Duodenal mucosa (tissue), 2 donors: ENCODE measurements around the gene RGS9BP.

Experiments
- H3K27ac ChIP-seq: one replicate; pipeline ENCODE4 v1.7.0; 2013; ENCODE audit warnings: low read depth, low read length
- H3K27me3 ChIP-seq, 2 donors: one replicate each; pipeline ENCODE4 v1.7.0; 2013; ENCODE audit warnings: low read length in 2 of 2, control low read depth in 1 of 2; ENCODE audit not compliant: insufficient read depth in 2 of 2, control insufficient read depth in 1 of 2
- H3K36me3 ChIP-seq, 2 donors: one replicate each; pipeline ENCODE4 v1.7.0; 2013; ENCODE audit warnings: low read length in 2 of 2, control low read depth in 1 of 2; ENCODE audit not compliant: insufficient read depth in 2 of 2, control insufficient read depth in 1 of 2
- H3K4me1 ChIP-seq, 2 donors: one replicate each; pipeline ENCODE4 v1.7.0; 2013; ENCODE audit warnings: low read length in 2 of 2, control low read depth in 1 of 2; ENCODE audit not compliant: insufficient read depth in 2 of 2, control insufficient read depth in 1 of 2
- H3K4me3 ChIP-seq, 2 donors: one replicate each; pipeline ENCODE4 v1.7.0; 2013; ENCODE audit warnings: low read length in 2 of 2, low read depth in 1 of 2
- H3K9ac ChIP-seq, 2 donors: one replicate each; pipeline ENCODE4 v1.7.0; 2013; ENCODE audit warnings: low read length in 2 of 2, low read depth in 1 of 2
- H3K9me3 ChIP-seq, 2 donors: one replicate each; pipeline ENCODE4 v1.7.0; 2013; ENCODE audit warnings: low read length in 2 of 2, control low read depth in 1 of 2; ENCODE audit not compliant: control insufficient read depth in 1 of 2

The RGS9BP gene

DNA sequence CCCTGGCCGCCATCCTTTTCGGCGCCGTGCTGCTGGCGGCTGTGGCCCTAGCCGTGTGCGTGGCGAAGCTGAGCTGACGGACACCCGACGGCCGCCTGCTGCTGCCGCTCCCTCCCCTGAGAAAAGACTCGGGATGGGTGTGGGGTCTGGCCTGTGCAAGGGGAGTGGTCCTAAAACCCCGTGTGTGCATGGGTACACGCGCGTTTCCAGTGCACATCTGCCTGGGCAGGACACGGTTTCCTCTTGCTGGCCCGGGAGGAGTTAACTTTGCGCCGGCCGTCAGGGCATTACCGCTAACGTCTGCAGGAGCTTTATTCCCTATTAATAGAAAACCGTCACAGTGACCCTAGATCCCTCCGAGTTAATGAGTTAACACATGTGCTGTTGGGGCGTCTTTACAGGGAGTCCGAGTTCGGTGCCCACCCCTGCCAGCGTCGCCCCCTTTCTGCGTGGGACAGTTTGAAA is 1.3 kb downstream of the RGS9BP start:
- Histone ChIP-seq H3K27me3 (peaks cover 14 to 16% of the 10 kb centered on the region in 2 donors), H3K4me1 (peaks cover 7 to 35% of the 10 kb centered on the region in 2 donors), H3K27ac (no peak overlapping the region), H3K9ac (no peak overlapping the region), H3K9me3 (no peaks in the 10 kb centered on the region), H3K4me3 (no peak overlapping the region), H3K36me3 (no peaks in the 10 kb centered on the region)

DNA sequence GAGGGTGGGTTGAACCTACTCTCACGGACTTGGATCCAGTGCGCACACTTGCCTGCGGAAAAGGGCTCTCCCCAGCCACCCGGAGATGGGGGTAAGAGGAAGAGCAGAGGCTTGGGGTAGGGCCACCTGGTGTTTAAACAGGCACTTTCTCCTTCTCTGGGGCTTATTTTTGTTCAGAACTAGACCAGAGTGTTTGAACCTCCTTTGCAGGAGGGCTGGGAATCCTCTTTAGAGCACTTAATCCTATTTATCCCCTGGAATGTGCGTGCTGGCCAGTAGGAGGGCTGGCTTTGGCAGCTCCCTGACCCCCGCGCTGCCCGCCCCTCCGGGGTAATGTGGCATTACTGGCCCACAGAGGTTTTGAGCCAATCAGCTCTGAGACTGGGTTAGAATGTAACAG is 2.0 kb downstream of the RGS9BP start:
- Histone ChIP-seq H3K36me3 (no peaks in the 10 kb centered on the region), H3K4me1 (peaks cover 6 to 32% of the 10 kb centered on the region in 2 donors), H3K27me3 (peaks cover 14 to 16% of the 10 kb centered on the region in 2 donors), H3K4me3 (no peak overlapping the region), H3K27ac (no peak overlapping the region), H3K9me3 (no peaks in the 10 kb centered on the region), H3K9ac (no peak overlapping the region)

DNA sequence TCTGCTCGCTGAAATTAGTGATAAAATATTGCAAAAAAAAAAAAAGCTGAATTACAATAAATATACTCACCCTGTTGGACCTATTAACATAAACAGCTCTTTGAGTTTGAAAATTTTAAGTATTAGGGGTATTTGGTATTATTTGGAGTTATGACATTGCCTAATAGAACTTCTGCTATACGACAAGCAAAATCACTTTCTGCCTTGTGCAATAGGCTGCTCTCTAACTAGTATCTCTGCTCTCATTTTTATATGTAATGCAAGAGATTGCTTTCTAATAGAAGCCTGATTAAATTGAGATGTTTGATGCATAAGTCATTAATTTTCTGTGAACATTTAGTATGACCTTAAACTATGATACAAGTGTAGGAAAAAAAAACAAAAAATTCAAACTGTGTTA is 5.3 kb downstream of the RGS9BP start:
- Histone ChIP-seq H3K27me3 (peaks cover 13 to 16% of the 10 kb centered on the region in 2 donors), H3K36me3 (no peaks in the 10 kb centered on the region), H3K4me1 (peaks cover 0 to 11% of the 10 kb centered on the region in 2 donors), H3K27ac (no peak overlapping the region), H3K4me3 (no peak overlapping the region), H3K9ac (no peak overlapping the region), H3K9me3 (no peaks in the 10 kb centered on the region)

DNA sequence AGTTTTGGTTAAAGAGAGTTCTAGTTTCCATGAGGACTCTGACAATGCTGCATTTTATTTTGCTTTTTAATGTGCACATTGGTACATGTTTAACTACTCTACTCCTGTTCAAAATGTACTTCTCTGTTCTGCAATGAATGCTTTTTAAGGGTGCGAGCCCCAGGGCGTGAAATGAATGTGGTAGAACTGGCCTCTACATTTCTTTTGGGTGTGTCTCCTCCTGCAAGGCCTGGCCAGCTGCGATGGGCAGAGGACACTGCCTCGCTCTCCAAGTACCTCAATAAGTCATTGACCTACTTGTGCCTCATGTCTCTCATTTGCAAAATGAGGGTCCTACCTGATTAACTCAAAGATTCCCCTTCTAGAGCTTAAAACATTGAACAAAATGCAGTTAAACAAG is 6.7 kb downstream of the RGS9BP start:
- H3K36me3 ChIP-seq = no peaks in the 10 kb centered on the region
- no peak overlapping the region for H3K4me3 ChIP-seq
- H3K9ac ChIP-seq = no peak overlapping the region
- no peaks in the 10 kb centered on the region for H3K4me1 ChIP-seq
- H3K27ac ChIP-seq = no peak overlapping the region
- H3K9me3 ChIP-seq = no peaks in the 10 kb centered on the region
- H3K27me3 ChIP-seq = peaks cover 2 to 7% of the 10 kb centered on the region in 2 donors

DNA sequence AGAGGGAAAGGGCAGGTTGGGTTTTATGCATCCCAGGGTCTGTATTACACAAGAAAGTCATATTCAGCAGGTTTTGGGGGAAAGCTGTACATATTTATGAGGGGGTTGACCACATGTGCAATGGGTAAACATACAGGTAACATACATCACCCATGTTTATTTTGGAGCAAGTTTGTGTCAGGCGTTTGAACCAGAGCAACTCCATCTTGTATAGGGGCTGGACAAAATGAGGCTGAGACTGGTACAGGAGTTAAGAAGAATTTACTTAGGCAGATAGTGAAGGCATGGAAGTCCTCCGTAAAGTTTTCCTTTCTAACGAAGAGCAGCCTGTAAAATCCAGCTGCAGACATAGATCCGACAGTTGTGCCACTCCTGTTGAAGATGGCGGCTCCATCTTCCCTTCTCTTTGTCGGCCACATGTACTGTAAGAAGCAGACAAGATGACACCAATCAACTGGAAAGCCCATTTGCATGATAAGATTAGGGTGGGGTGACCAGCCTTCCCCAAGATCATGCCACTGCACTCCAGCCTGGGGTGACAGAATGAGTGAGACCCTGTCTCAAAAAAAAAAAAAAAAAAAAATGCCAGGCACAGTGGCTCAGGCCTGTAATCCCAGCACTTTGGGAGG is 11.3 kb downstream of the RGS9BP start:
- Histone ChIP-seq H3K27ac (no peak overlapping the region), H3K36me3 (no peaks in the 10 kb centered on the region), H3K4me1 (peaks cover 9% of the 10 kb centered on the region in 2 donors), H3K27me3 (no peaks in the 10 kb centered on the region), H3K4me3 (no peak overlapping the region), H3K9ac (no peak overlapping the region), H3K9me3 (no peaks in the 10 kb centered on the region)

DNA sequence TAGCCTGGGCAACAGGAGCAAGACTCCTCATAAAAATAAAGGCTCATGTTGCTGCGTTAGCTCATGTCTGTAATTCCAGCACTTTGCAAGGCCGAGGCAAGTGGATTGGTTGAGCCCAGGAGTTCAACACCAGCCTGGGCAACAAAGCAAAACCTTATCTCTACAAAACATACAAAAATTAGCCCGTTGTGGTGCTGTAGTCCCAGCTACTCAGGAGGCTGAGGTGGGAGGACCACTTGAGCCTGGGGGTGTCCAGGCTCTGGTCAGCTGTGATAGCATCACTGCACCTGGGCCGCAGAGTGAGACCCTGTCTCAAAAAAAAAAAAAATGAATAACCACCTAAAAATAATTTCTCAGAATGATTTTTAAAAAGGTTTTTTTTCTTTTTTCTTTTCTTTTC is 12.0 kb downstream of the RGS9BP start:
- Histone ChIP-seq H3K36me3 (no peaks in the 10 kb centered on the region), H3K4me3 (no peak overlapping the region), H3K9ac (no peak overlapping the region), H3K27me3 (no peaks in the 10 kb centered on the region), H3K27ac (no peak overlapping the region), H3K9me3 (no peaks in the 10 kb centered on the region), H3K4me1 (peaks cover 12% of the 10 kb centered on the region in 2 donors)

DNA sequence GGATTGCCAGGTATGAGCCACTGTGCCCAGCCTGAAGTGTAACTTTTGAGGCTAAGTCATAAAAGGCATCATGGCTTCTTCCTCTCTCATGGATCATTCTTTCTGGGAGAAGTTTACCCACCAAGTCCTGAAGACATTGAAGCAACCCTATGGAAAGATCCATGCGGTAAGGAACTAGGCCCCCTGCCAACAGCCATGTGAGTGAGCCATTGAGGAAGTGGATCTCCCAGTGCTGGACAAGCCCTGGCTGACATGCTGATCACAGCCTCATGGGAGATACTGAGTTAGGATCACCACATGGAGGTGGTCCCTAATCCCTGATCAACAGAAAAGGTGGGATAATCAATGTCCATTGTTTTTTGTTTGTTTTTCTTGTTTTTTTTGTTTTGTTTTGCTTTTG is 12.7 kb downstream of the RGS9BP start:
- H3K9me3 ChIP-seq = no peaks in the 10 kb centered on the region
- H3K4me1 ChIP-seq = peaks cover 18% of the 10 kb centered on the region in 2 donors
- H3K36me3 ChIP-seq = no peaks in the 10 kb centered on the region
- no peaks in the 10 kb centered on the region for H3K27me3 ChIP-seq
- H3K9ac ChIP-seq = no peak overlapping the region
- H3K4me3 ChIP-seq = no peak overlapping the region
- no peak overlapping the region for H3K27ac ChIP-seq

DNA sequence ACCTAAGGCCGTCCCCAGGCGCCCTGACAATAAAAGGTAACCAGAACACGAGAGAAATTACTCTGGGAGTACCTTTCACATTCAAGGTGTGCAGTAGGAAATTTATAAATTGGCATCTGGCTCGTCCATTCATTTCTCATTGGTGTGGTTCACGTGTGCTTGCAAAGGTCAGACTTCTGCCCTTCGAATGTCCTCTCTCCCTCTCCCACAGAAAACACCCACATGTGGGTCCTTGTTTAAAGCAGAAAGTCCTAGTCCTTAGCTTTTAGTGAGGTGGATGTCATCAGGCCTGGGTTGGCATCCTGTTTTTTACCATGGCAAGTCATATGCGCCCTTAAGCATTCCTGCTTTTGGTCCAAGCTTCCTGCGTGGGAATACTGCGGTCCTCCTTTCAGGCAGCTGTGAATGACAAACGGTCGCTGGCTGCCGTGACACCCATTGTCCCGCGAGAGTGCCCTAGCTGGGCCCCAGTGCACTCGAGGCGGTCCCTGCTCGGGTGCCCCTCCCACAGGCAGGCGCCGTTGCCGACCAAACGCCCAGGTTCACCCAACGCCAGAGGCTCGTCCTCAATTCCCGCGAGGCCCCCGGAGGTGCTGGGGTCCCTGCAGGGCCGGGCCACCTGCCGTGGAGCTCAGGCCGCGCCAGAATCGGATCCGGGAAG is 15.8 kb downstream of the RGS9BP start, which contains the start of gene NUDT19:
TSS of gene NUDT19 (plus strand) at position 531 of the 661 bp plus-strand sequence. CDS start 140 bp downstream, outside the sequence.
- Histone ChIP-seq H3K4me3 (peak within 1 kb of the TSS; percentile 88 to 89), H3K9ac (peak within 1 kb of the TSS; percentile 87 to 92), H3K9me3 (no peaks in the 10 kb centered on the region), H3K27ac (peak within 1 kb of the TSS; percentile 78), H3K27me3 (no peaks in the 10 kb centered on the region), H3K36me3 (no peaks in the 10 kb centered on the region), H3K4me1 (peaks cover 18 to 30% of the 10 kb centered on the region in 2 donors)

DNA sequence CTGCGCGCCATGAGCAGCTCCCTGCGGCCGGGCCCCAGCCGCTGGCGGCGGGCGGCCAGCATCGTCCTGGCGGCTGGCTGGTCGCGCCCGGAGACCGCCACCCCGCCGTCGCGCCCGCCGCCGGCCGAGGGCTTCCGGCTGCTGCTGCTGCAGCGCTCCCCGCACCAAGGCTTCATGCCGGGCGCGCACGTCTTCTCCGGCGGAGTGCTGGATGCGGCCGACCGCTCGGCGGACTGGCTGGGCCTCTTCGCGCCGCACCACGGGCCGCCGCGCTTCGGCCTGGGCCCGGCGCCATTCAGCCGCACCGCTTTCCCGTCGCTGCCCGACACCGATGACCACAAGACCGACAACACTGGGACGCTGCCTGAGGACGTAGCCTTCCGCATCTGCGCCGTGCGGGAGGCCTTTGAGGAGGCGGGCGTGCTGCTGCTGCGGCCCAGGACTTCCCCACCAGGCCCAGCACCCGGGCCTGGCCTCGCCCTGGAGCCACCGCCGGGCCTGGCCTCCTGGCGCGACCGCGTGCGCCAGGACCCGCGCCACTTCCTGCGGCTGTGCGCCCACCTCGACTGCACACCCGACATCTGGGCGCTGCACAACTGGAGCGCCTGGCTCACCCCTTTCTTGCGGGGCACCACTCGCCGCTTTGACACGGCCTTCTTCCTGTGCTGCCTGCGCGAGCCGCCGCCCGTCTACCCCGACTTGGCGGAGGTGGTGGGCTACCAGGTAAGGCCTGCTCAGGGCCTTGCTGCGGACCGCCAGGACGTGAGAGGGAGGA is 16.5 kb downstream of the RGS9BP start:
- no peaks in the 10 kb centered on the region for H3K27me3 ChIP-seq
- H3K27ac ChIP-seq = peak overlapping the region; percentile 78
- peaks cover 0 to 2% of the 10 kb centered on the region in 2 donors for H3K36me3 ChIP-seq
- H3K9ac ChIP-seq = peak overlapping the region; percentile 87 to 92
- H3K4me1 ChIP-seq = peaks cover 18 to 33% of the 10 kb centered on the region in 2 donors
- no peaks in the 10 kb centered on the region for H3K9me3 ChIP-seq
- peak overlapping the region; percentile 88 to 89 for H3K4me3 ChIP-seq

DNA sequence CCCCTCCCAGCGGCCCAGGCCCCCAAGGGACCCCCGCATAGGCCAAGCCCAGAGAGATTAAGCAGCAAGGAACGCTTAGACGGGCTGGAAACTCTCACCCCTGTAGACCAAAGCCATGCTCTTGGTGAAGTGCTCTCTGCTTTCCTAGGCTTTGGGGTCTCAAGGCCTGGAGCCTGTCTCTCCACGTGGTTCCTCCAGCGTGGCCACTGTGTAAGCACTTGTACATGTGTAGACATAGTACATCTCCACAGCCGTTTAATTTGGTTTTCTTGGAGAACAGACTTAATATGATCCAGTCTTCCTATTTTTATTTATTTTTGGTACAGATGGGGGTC is 17.0 kb downstream of the RGS9BP start:
- H3K27me3 ChIP-seq = no peaks in the 10 kb centered on the region
- H3K4me3 ChIP-seq = peak overlapping the region; percentile 88 to 89
- H3K4me1 ChIP-seq = peaks cover 18 to 33% of the 10 kb centered on the region in 2 donors
- H3K27ac ChIP-seq = no peak overlapping the region
- peak overlapping the region; percentile 87 to 92 for H3K9ac ChIP-seq
- no peaks in the 10 kb centered on the region for H3K9me3 ChIP-seq
- peaks cover 0 to 2% of the 10 kb centered on the region in 2 donors for H3K36me3 ChIP-seq
